Neutrophil (primary cell): ENCODE measurements around the gene TRIM22.

Experiments
- H3K27ac ChIP-seq: fragments of 200-600 bp; sonication (generic); 2 replicates; pipeline ENCODE4 v1.5.1; 2016; ENCODE audit warnings: mild to moderate bottlenecking, moderate library complexity
- H3K27me3 ChIP-seq: fragments of 200-600 bp; sonication (generic); 2 replicates; pipeline ENCODE4 v1.6.0; 2016; ENCODE audit warnings: mild to moderate bottlenecking
- H3K36me3 ChIP-seq: fragments of 200-600 bp; sonication (generic); 2 replicates; pipeline ENCODE4 v1.5.1; 2017
- H3K4me1 ChIP-seq, 2 experiments: fragments of 200-600 bp in 1 of 2; sonication (generic) in 1 of 2; 1 replicate in 1 of 2; 2 replicates in 1 of 2; pipeline versions ENCODE4 v1.5.1 to v1.6.1; 2013 to 2016; ENCODE audit warnings: low read depth in 1 of 2, low read length in 1 of 2, mild to moderate bottlenecking in 1 of 2, moderate library complexity in 1 of 2; ENCODE audit not compliant: control insufficient read depth in 1 of 2, insufficient read depth in 1 of 2
- H3K4me3 ChIP-seq, 2 experiments: fragments of 200-600 bp in 1 of 2; sonication (generic) in 1 of 2; 1 replicate in 1 of 2; 2 replicates in 1 of 2; pipeline ENCODE4 v1.5.1; 2013 to 2016; ENCODE audit warnings: low read depth in 1 of 2, low read length in 1 of 2, mild to moderate bottlenecking in 1 of 2, moderate library complexity in 1 of 2
- H3K9me3 ChIP-seq: fragments of 200-600 bp; sonication (generic); 2 replicates; pipeline ENCODE4 v1.5.1; 2016
- TF ChIP-seq, protein P1 (sequence below): fragments of 200-600 bp; sonication (generic); IDR thresholded peaks from 2 replicates; pipeline ENCODE4 v1.5.1; 2016; ENCODE audit warnings: antibody characterized with exemption

TRIM22 gene

DNA sequence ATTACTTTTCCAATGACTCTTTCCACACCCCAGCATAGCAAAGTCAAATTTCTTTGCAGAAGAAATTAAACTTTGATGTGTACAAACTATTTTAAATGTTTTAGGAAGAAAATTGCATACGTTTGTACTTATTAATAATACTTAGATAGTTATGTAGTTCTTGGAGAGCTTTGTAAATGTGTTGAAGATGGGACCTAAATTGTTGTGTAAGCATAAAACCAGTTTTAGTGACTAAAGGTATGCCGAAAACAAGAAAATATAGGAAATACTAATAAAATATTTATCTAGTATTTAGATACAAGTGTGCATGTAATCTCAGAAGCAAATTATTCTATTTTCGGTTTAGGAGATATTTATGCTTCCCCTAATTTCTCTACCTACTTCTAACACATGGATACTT, 60.2 kb downstream of the TRIM22 start:
- Histone ChIP-seq H3K4me1 (no peaks in the 10 kb centered on the region), H3K9me3 (no peaks in the 10 kb centered on the region), H3K4me3 (no peak overlapping the region), H3K27me3 (no peaks in the 10 kb centered on the region), H3K27ac (no peak overlapping the region), H3K36me3 (no peaks in the 10 kb centered on the region)
- TF ChIP-seq, protein P1, sequence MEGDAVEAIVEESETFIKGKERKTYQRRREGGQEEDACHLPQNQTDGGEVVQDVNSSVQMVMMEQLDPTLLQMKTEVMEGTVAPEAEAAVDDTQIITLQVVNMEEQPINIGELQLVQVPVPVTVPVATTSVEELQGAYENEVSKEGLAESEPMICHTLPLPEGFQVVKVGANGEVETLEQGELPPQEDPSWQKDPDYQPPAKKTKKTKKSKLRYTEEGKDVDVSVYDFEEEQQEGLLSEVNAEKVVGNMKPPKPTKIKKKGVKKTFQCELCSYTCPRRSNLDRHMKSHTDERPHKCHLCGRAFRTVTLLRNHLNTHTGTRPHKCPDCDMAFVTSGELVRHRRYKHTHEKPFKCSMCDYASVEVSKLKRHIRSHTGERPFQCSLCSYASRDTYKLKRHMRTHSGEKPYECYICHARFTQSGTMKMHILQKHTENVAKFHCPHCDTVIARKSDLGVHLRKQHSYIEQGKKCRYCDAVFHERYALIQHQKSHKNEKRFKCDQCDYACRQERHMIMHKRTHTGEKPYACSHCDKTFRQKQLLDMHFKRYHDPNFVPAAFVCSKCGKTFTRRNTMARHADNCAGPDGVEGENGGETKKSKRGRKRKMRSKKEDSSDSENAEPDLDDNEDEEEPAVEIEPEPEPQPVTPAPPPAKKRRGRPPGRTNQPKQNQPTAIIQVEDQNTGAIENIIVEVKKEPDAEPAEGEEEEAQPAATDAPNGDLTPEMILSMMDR = no peak

DNA sequence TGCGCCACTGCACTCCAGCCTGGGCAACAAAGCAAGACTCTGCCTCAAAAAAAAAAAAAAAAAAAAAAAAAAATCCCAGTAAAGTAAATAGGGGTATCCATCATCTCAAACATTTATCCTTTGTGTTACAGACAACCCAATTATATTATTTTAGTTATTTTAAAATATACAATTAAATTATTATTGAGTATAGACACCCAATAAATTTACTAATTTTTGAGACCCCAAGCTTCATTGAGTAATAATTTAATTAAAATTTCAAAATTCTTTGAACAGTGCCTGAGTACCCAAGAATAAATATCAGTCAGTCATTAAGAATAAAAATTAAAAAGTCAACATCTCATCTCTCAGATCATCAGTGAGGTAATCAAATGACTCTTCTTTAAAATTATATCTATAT, 64.4 kb downstream of the TRIM22 start, which contains the start of gene OR52N4:
Gene OR52N4 (plus strand): TSS at position 301 of the 400 bp plus-strand sequence. CDS start 498 bp downstream, outside the sequence.
- no peak within 1 kb of the TSS for H3K4me3 ChIP-seq
- H3K36me3 ChIP-seq = no peaks in the 10 kb centered on the region
- no peaks in the 10 kb centered on the region for H3K9me3 ChIP-seq
- H3K27ac ChIP-seq = no peak within 1 kb of the TSS
- H3K4me1 ChIP-seq = no peaks in the 10 kb centered on the region
- no peaks in the 10 kb centered on the region for H3K27me3 ChIP-seq
- TF ChIP-seq, protein P1 = no peak
